GM12878 (cell line): Measurements from ENCODE around the gene PLBD1. TPM values are rescaled to one million over a fixed set of nuclear protein-coding genes. Genes with fewer than 3 reads are reported as not detected.

ENCODE experiments used
- ATAC-seq: fragments of 200-7000 bp; cut with Tn5 transposase; 3 replicates; pipeline ENCODE4 v1.9.1; 2020; ENCODE audit warnings: mild to moderate bottlenecking, moderate library complexity
- BruUV-seq: library from RNA; stranded (reverse); fragments of 400-500 nt; replicated peaks from 2 replicates; lab custom pipeline; 2021; lab: Mats Ljungman, UMichigan
- CTCF ChIA-PET: fragments of 300-600 bp; sonication (Branson Sonifier 250); formaldehyde crosslinking; extraction: SDS; loops from one replicate; lab custom pipeline; 2021; ENCODE audit warnings: inconsistent platforms; lab: Yijun Ruan, JAX
- POLR2A ChIA-PET: fragments of 350-600 bp; formaldehyde crosslinking; extraction: SDS; loops from one replicate; lab custom pipeline; 2021; ENCODE audit warnings: inconsistent platforms; lab: Charles Lee
- RAD21 ChIA-PET: fragments of 300-600 bp; sonication (Branson Sonifier 250); formaldehyde crosslinking; loops from one replicate; lab custom pipeline; 2023; ENCODE audit warnings: antibody characterized with exemption; ENCODE audit not compliant: unreplicated experiment; lab: Charles Lee
- SMC1A ChIA-PET: fragments of 300-600 bp; sonication (Branson Sonifier 250); formaldehyde crosslinking; loops from one replicate; lab custom pipeline; 2023; ENCODE audit not compliant: unreplicated experiment, uncharacterized antibody; lab: Charles Lee
- DNase-seq: peaks from one replicate; pipeline ENCODE4 v3.0.0-alpha.2; 2011; ENCODE audit warnings: low read depth, low spot score
- FAIRE-seq: peaks from 3 replicates; lab custom pipeline; 2011; peaks lifted over from hg19 to GRCh38; lab: Jason Lieb, UNC
- H2AFZ ChIP-seq: 2 replicates; pipeline ENCODE4 v1.6.0; 2011; ENCODE audit warnings: low read depth, low read length, control low read depth; ENCODE audit not compliant: control insufficient read depth
- H3K27ac ChIP-seq: 2 replicates; pipeline ENCODE4 v1.5.1; 2011; ENCODE audit warnings: control low read depth; ENCODE audit not compliant: control insufficient read depth, insufficient read depth
- H3K27me3 ChIP-seq, 2 experiments: replicated peaks in 1 of 2; 2 replicates each; pipeline versions ENCODE4 v1.6.0 to v1.6.1; 2011; ENCODE audit warnings: low read length in 1 of 2; ENCODE audit not compliant: control insufficient read depth in 2 of 2, insufficient read depth in 2 of 2
- H3K36me3 ChIP-seq, 2 experiments: 2 replicates each; pipeline ENCODE4 v1.5.1; 2011; ENCODE audit warnings: low read length in 1 of 2; ENCODE audit not compliant: control insufficient read depth in 2 of 2, insufficient read depth in 2 of 2
- H3K4me1 ChIP-seq: 2 replicates; pipeline ENCODE4 v1.6.1; 2011; ENCODE audit warnings: mild to moderate bottlenecking, low read length, moderate library complexity, mixed read lengths; ENCODE audit not compliant: control insufficient read depth, insufficient read depth
- H3K4me2 ChIP-seq: 2 replicates; pipeline ENCODE4 v1.6.0; 2011; ENCODE audit warnings: control low read depth; ENCODE audit not compliant: control insufficient read depth, insufficient read depth
- H3K4me3 ChIP-seq: fragments of 200-600 bp; sonication (generic); 2 replicates; pipeline ENCODE4 v1.5.1; 2016
- H3K79me2 ChIP-seq: 2 replicates; pipeline ENCODE4 v1.6.0; 2011; ENCODE audit warnings: low read length; ENCODE audit not compliant: control insufficient read depth, insufficient read depth
- H3K9ac ChIP-seq: 2 replicates; pipeline ENCODE4 v1.8.0; 2011; ENCODE audit warnings: low read length, control low read depth, mixed read lengths; ENCODE audit not compliant: control insufficient read depth, insufficient read depth
- H3K9me3 ChIP-seq: replicated peaks from 3 replicates; pipeline ENCODE4 v1.5.1; 2011; ENCODE audit warnings: mild to moderate bottlenecking, low read length; ENCODE audit not compliant: control insufficient read depth, insufficient read depth
- H4K20me1 ChIP-seq: 2 replicates; pipeline ENCODE4 v1.6.0; 2011; ENCODE audit not compliant: control insufficient read depth, insufficient read depth
- GATAD2B ChIP-seq: fragments of 450-650 bp; conservative IDR thresholded peaks from 2 replicates; pipeline ENCODE4 v1.6.1; 2017; ENCODE audit warnings: low read depth, mild to moderate bottlenecking, moderate library complexity
- HDAC6 ChIP-seq: fragments of 200-600 bp; sonication (generic); IDR thresholded peaks from one replicate; pipeline ENCODE4 v1.8.0; 2017; ENCODE audit warnings: antibody characterized with exemption; ENCODE audit not compliant: unreplicated experiment
- MEF2A ChIP-seq: IDR thresholded peaks from 2 replicates; pipeline ENCODE4 v1.6.1; 2011; ENCODE audit warnings: low read depth, mild to moderate bottlenecking, low read length, moderate library complexity; ENCODE audit not compliant: insufficient read depth
- MLLT1 ChIP-seq: fragments of 450-650 bp; IDR thresholded peaks from 2 replicates; pipeline ENCODE4 v1.6.1; 2016; ENCODE audit warnings: mild to moderate bottlenecking
- POLR2AphosphoS5 ChIP-seq: IDR thresholded peaks from 2 replicates; pipeline ENCODE4 v1.6.1; 2011; ENCODE audit warnings: mild to moderate bottlenecking, low read length, inconsistent platforms
- SIN3A ChIP-seq: IDR thresholded peaks from 2 replicates; pipeline ENCODE4 v1.6.1; 2012; ENCODE audit warnings: low read depth, low read length, improper control_type of control experiment
- SUZ12 ChIP-seq: fragments of 200-600 bp; sonication (generic); IDR thresholded peaks from one replicate; pipeline ENCODE4 v1.6.1; 2018; ENCODE audit warnings: antibody characterized with exemption, mild to moderate bottlenecking; ENCODE audit not compliant: unreplicated experiment
- TCF3 ChIP-seq: IDR thresholded peaks from 2 replicates; pipeline ENCODE4 v1.6.1; 2012; ENCODE audit warnings: low read depth, mild to moderate bottlenecking, low read length, borderline replicate concordance; ENCODE audit not compliant: insufficient read depth
- YBX1 ChIP-seq: fragments of 450-650 bp; IDR thresholded peaks from 2 replicates; pipeline ENCODE4 v1.6.1; 2016; ENCODE audit warnings: antibody characterized with exemption
- YY1 ChIP-seq: IDR thresholded peaks from 2 replicates; pipeline ENCODE4 v1.6.1; 2011; ENCODE audit warnings: low read depth, mild to moderate bottlenecking, low read length
- WGBS: methylation state at CpG from one replicate; pipeline ENCODE4 v1.1.6; 2016; ENCODE audit warnings: low lambda C conversion rate; ENCODE audit not compliant: insufficient replicate concordance, insufficient coverage; ENCODE audit errors: missing lambda C conversion rate; 5-methylcytosine and 5-hydroxymethylcytosine counted together
- in situ Hi-C: fragments of 300-500 bp; cut with MboI; formaldehyde crosslinking; loops from 9 replicates; pipeline ENCODE4 v1.14.3; 2018; ENCODE audit warnings: mixed read lengths
- intact Hi-C: fragments of 100-400 bp; cut with micrococcal nuclease; formaldehyde crosslinking; loops from one replicate; pipeline ENCODE4 v1.14.2; 2022; ENCODE audit not compliant: unreplicated experiment
- polyA plus RNA-seq, 11 experiments: library from polyadenylated mRNA; depleted of rRNA in 4 of 11; unstranded in 6 of 11; stranded (reverse) in 5 of 11; fragments of >200 nt; fragmentation: Nextera tagmentation in 4 of 11; fragmentation: Illumina TruSeq in 1 of 11; extraction: Ambion mirVana in 4 of 11; extraction: Trizol in 1 of 11; gene quantifications; 1 replicate in 1 of 11; 2 replicates in 10 of 11; pipeline versions ENCODE4 v1.2.1 to v1.2.3, GENCODE V29; 2011 to 2016; ENCODE audit warnings: inconsistent platforms in 2 of 11, missing spikeins in 2 of 11, low read depth in 1 of 11
- total RNA-seq, 4 experiments: library from RNA; depleted of rRNA in 3 of 4; stranded (reverse); fragments of >200 nt in 3 of 4; fragmentation: Illumina TruSeq in 1 of 4; extraction: Trizol in 1 of 4; gene quantifications; 2 replicates each; pipeline versions ENCODE4 v1.2.1 to v1.2.3, GENCODE V29; 2013 to 2021

The PLBD1 gene
- total and polyA plus RNA-seq, 10 of the 15 experiments (the other 5 are each of a cell fraction or from before 2014, with no cell fraction given) = 0.19 to 0.54 (median 0.27) TPM; not detected in 1

- Histone ChIP-seq H3K9ac (no peak overlapping the region), H3K9me3 (no peaks in the 10 kb centered on the region), H4K20me1 (no peaks in the 10 kb centered on the region), H3K27ac (no peak overlapping the region), H3K36me3 (no peaks in the 10 kb centered on the region), H3K79me2 (no peaks in the 10 kb centered on the region), H2AFZ (no peak overlapping the region), H3K4me1 (no peaks in the 10 kb centered on the region), H3K27me3 (no peaks in the 10 kb centered on the region), H3K4me2 (no peak overlapping the region), H3K4me3 (no peak overlapping the region)
- SMC1A ChIA-PET = no interaction called here
- in situ Hi-C loops (no loop called here), intact Hi-C loops (no loop called here)
- 5% methylated on average over 1 of the region's 1 CpG for WGBS
- FAIRE-seq = no peak
- DNase-seq = no peak
- TF ChIP-seq GATAD2B (no peak), SIN3A (no peak), POLR2AphosphoS5 (no peak), MEF2A (no peak), MLLT1 (no peak), YY1 (no peak), TCF3 (no peak), HDAC6 (no peak), YBX1 (no peak), SUZ12 (no peak)
- CTCF ChIA-PET = interaction anchor here (0.6 kb wide), 1 partner anchor 15 kb away, joined by 3 read pairs; no protein-coding TSS in a partner anchor
- RAD21 ChIA-PET = no interaction called here
- ATAC-seq = no peak
- POLR2A ChIA-PET = no interaction called here
- BruUV-seq = no TSS peak
These were observed 24.0 kb upstream of the PLBD1 start for GRCh38 chr12:14591719-14592118.
